Islet of Langerhans (tissue), 1 donor: ENCODE measurements around the gene ASPDH.

Experiments used
- FAIRE-seq: peaks from one replicate; lab custom pipeline; 2011; peaks lifted over from hg19 to GRCh38; lab: Jason Lieb, UNC

Gene ASPDH

GRCh38 chr19:50512999-50513745 lies 541 bp downstream of the ASPDH start:
- no peak for FAIRE-seq

- no peak for FAIRE-seq
Observed at GRCh38 chr19:50512112-50512998, 1.4 kb downstream of the ASPDH start.

- peak; percentile 94 for FAIRE-seq
Observed at GRCh38 chr19:50511069-50511822, 2.5 kb downstream of the ASPDH start, which contains the start of gene JOSD2. Gene JOSD2 (minus strand): TSS chr19:50511191. CDS start chr19:50510431, 760 bp downstream.

- peak; percentile 82 for FAIRE-seq
Observed at GRCh38 chr19:50510700-50511068, 3.0 kb downstream of the ASPDH start.

- FAIRE-seq = no peak
Observed at GRCh38 chr19:50510121-50510670, 3.5 kb downstream of the ASPDH start.

- FAIRE-seq = no peak
Observed at GRCh38 chr19:50509366-50509765, 4.3 kb downstream of the ASPDH start.

- FAIRE-seq = no peak
Observed at GRCh38 chr19:50508843-50509190, 4.9 kb downstream of the ASPDH start.

GRCh38 chr19:50507376-50507775 lies 6.3 kb downstream of the ASPDH start:
- FAIRE-seq = no peak

- no peak for FAIRE-seq
Observed at GRCh38 chr19:50506700-50507099, 7.0 kb downstream of the ASPDH start.

GRCh38 chr19:50505856-50506611 lies 7.7 kb downstream of the ASPDH start:
- FAIRE-seq = no peak

GRCh38 chr19:50501568-50502475 lies 11.9 kb downstream of the ASPDH start:
- FAIRE-seq = no peak

- no peak for FAIRE-seq
Observed at GRCh38 chr19:50501186-50501567, 12.5 kb downstream of the ASPDH start.

- no peak for FAIRE-seq
Observed at GRCh38 chr19:50500753-50501151, 13.0 kb downstream of the ASPDH start.

- FAIRE-seq = no peak
Observed at GRCh38 chr19:50500060-50500752, 13.5 kb downstream of the ASPDH start.

GRCh38 chr19:50498219-50499056 lies 15.3 kb downstream of the ASPDH start:
- FAIRE-seq = no peak

- FAIRE-seq = no peak
Observed at GRCh38 chr19:50497022-50497405, 16.7 kb downstream of the ASPDH start.

GRCh38 chr19:50496189-50497021 lies 17.3 kb downstream of the ASPDH start:
- FAIRE-seq = no peak

- FAIRE-seq = no peak
Observed at GRCh38 chr19:50495020-50495531, 18.6 kb downstream of the ASPDH start.
